Activated CD8-positive, alpha-beta memory T cell treated with anti-CD3 and anti-CD28 coated beads for 48 hours (primary cell): ENCODE measurements around the gene TGM2.

Experiments
- DNase-seq, 3 experiments: peaks; one replicate each; pipeline ENCODE4 v3.0.0-alpha.2; 2020; ENCODE audit warnings: low read depth in 2 of 3, low spot score in 2 of 3

Gene TGM2

GRCh38 chr20:38095017-38095686, 69.9 kb downstream of the TGM2 start:
- no peak for DNase-seq

- DNase-seq = no peak
Observed at GRCh38 chr20:38094373-38094891, 70.6 kb downstream of the TGM2 start.

GRCh38 chr20:38093641-38094077, 71.4 kb downstream of the TGM2 start:
- no peak for DNase-seq

GRCh38 chr20:38092915-38093314, 72.2 kb downstream of the TGM2 start:
- no peak for DNase-seq

GRCh38 chr20:38092260-38092857, 72.7 kb downstream of the TGM2 start:
- no peak for DNase-seq

GRCh38 chr20:38091441-38092216, 73.4 kb downstream of the TGM2 start:
- no peak for DNase-seq

- DNase-seq = no peak
Observed at GRCh38 chr20:38090061-38090460, 75.0 kb downstream of the TGM2 start.

GRCh38 chr20:38089500-38089899, 75.6 kb downstream of the TGM2 start:
- no peak for DNase-seq

GRCh38 chr20:38085026-38085425, 80.0 kb downstream of the TGM2 start:
- no peak for DNase-seq

GRCh38 chr20:38084425-38084951, 80.6 kb downstream of the TGM2 start:
- DNase-seq = no peak

GRCh38 chr20:38083338-38084048, 81.6 kb downstream of the TGM2 start:
- DNase-seq = no peak

GRCh38 chr20:38082894-38083293, 82.2 kb downstream of the TGM2 start:
- DNase-seq = no peak

GRCh38 chr20:38081575-38081974, 83.5 kb downstream of the TGM2 start:
- DNase-seq = no peak

- no peak for DNase-seq
Observed at GRCh38 chr20:38079353-38079752, 85.7 kb downstream of the TGM2 start.

GRCh38 chr20:38078084-38078483, 87.0 kb downstream of the TGM2 start:
- no peak for DNase-seq
